Fibroblast of lung (primary cell): ENCODE results near the gene MYL3. TPM values are rescaled to one million over a fixed set of nuclear protein-coding genes. Genes with fewer than 3 reads are reported as not detected.

Experiments used
- DNase-seq, 2 donors: peaks; one replicate each; pipeline versions ENCODE4 v3.0.0 to v3.0.0-alpha.2; 2010; ENCODE audit warnings: low read depth in 2 of 2
- H2AFZ ChIP-seq: 2 replicates; pipeline ENCODE4 v1.5.1; 2012; ENCODE audit warnings: low read length, control low read depth, inconsistent platforms
- H3K27ac ChIP-seq: 2 replicates; pipeline ENCODE4 v1.5.1; 2011; ENCODE audit warnings: low read length, control low read depth; ENCODE audit not compliant: insufficient read depth
- H3K27me3 ChIP-seq: 2 replicates; pipeline ENCODE4 v1.5.1; 2011; ENCODE audit warnings: mild to moderate bottlenecking, low read length; ENCODE audit not compliant: control insufficient read depth, insufficient read depth
- H3K36me3 ChIP-seq: 2 replicates; pipeline ENCODE4 v1.5.1; 2011; ENCODE audit warnings: low read length; ENCODE audit not compliant: control insufficient read depth, insufficient read depth
- H3K4me1 ChIP-seq: 2 replicates; pipeline ENCODE4 v1.5.1; 2011; ENCODE audit warnings: low read length; ENCODE audit not compliant: control insufficient read depth, insufficient read depth; ENCODE audit errors: extremely low read depth
- H3K4me2 ChIP-seq: 2 replicates; pipeline ENCODE4 v1.5.1; 2011; ENCODE audit warnings: low read length, control low read depth; ENCODE audit not compliant: insufficient read depth; ENCODE audit errors: extremely low read depth
- H3K4me3 ChIP-seq, 4 experiments: fragments of 200-600 bp in 1 of 4; sonication (generic) in 1 of 4; replicated peaks in 1 of 4; 2 replicates each; pipeline ENCODE4 v1.5.1; 2011 to 2016; ENCODE audit warnings: low read length in 4 of 4, low read depth in 3 of 4, mild to moderate bottlenecking in 3 of 4, control low read depth in 2 of 4, inconsistent platforms in 1 of 4, mixed read lengths in 1 of 4; ENCODE audit not compliant: insufficient read depth in 1 of 4; ENCODE audit errors: control extremely low read depth in 1 of 4
- H3K79me2 ChIP-seq: 2 replicates; pipeline ENCODE4 v1.5.1; 2012; ENCODE audit warnings: mild to moderate bottlenecking, low read length, inconsistent platforms; ENCODE audit not compliant: control insufficient read depth, insufficient read depth
- H3K9ac ChIP-seq: 2 replicates; pipeline ENCODE4 v1.5.1; 2011; ENCODE audit warnings: mild to moderate bottlenecking, low read length, control low read depth; ENCODE audit not compliant: insufficient read depth
- H3K9me3 ChIP-seq: 2 replicates; pipeline ENCODE4 v1.5.1; 2012; ENCODE audit warnings: low read depth, low read length; ENCODE audit not compliant: control insufficient read depth, insufficient read depth
- H4K20me1 ChIP-seq: 2 replicates; pipeline ENCODE4 v1.5.1; 2011; ENCODE audit warnings: low read length; ENCODE audit not compliant: control insufficient read depth, insufficient read depth; ENCODE audit errors: extremely low read depth
- CTCF ChIP-seq, 2 donors: IDR thresholded peaks in 1 of 2; conservative IDR thresholded peaks in 1 of 2; 1 replicate in 1 of 2; 2 replicates in 1 of 2; pipeline ENCODE4 v1.5.1; 2011 to 2012; ENCODE audit warnings: low read length in 2 of 2, control low read depth in 1 of 2, inconsistent platforms in 1 of 2, low read depth in 1 of 2, mild to moderate bottlenecking in 1 of 2
- EZH2 ChIP-seq: IDR thresholded peaks from 2 replicates; pipeline ENCODE4 v1.5.1; 2012; ENCODE audit warnings: low read length, control low read depth, mild to moderate bottlenecking; ENCODE audit errors: missing control alignments
- polyA plus RNA-seq, 2 donors: library from polyadenylated mRNA; depleted of rRNA in 1 of 2; stranded (reverse) in 1 of 2; unstranded in 1 of 2; fragments of >200 nt; gene quantifications; 2 replicates each; pipeline ENCODE4 v1.2.1, GENCODE V29; 2011 to 2012; ENCODE audit warnings: missing spikeins in 1 of 2
- total RNA-seq: library from RNA; depleted of rRNA; stranded (reverse); fragments of >200 nt; gene quantifications from 2 replicates; pipeline ENCODE4 v1.2.1, GENCODE V29; 2014

The MYL3 gene
- total and polyA plus RNA-seq, 2 donors (not counting 1 experiment from before 2014, with no cell fraction given), result 0.50 to 0.67 TPM

GRCh38 chr3:46831316-46831715, 31.9 kb downstream of the MYL3 start:
- H4K20me1 ChIP-seq, result no peaks in the 10 kb centered on the region
- H3K9me3 ChIP-seq, result no peaks in the 10 kb centered on the region
- H3K4me2 ChIP-seq, result no peak overlapping the region
- no peak overlapping the region for H3K27ac ChIP-seq
- no peaks in the 10 kb centered on the region for H3K79me2 ChIP-seq
- no peak for DNase-seq
- peaks cover 3% of the 10 kb centered on the region for H3K27me3 ChIP-seq
- no peaks in the 10 kb centered on the region for H3K4me1 ChIP-seq
- no peaks in the 10 kb centered on the region for H3K36me3 ChIP-seq
- no peak overlapping the region for H3K9ac ChIP-seq
- no peak overlapping the region for H2AFZ ChIP-seq
- H3K4me3 ChIP-seq, result no peak overlapping the region
- TF ChIP-seq CTCF (conservative IDR thresholded peaks at IDR 0.05 in 1 of 2, IDR thresholded peaks at IDR 0.05 in 1 of 2; ENCODE audit: low read depth in 1 of 2, low read length in 2 of 2) (no peak), EZH2 (no peak)

GRCh38 chr3:46830801-46831200, 32.4 kb downstream of the MYL3 start:
- Histone ChIP-seq H3K27ac (no peak overlapping the region), H3K4me2 (no peak overlapping the region), H4K20me1 (no peaks in the 10 kb centered on the region), H3K79me2 (no peaks in the 10 kb centered on the region), H3K9me3 (no peaks in the 10 kb centered on the region), H3K36me3 (no peaks in the 10 kb centered on the region), H3K4me1 (no peaks in the 10 kb centered on the region), H3K27me3 (peaks cover 3% of the 10 kb centered on the region), H2AFZ (no peak overlapping the region), H3K9ac (no peak overlapping the region), H3K4me3 (no peak overlapping the region)
- DNase-seq, result no peak
- no peak for TF ChIP-seq CTCF (conservative IDR thresholded peaks at IDR 0.05 in 1 of 2, IDR thresholded peaks at IDR 0.05 in 1 of 2; ENCODE audit: low read depth in 1 of 2, low read length in 2 of 2)
- no peak for TF ChIP-seq EZH2

GRCh38 chr3:46829699-46830208, 33.5 kb downstream of the MYL3 start:
- Histone ChIP-seq H3K27me3 (peaks cover 3% of the 10 kb centered on the region), H4K20me1 (no peaks in the 10 kb centered on the region)

More at GRCh38 chr3:46829699-46830208, 33.5 kb downstream of the MYL3 start:
- H3K4me3 ChIP-seq, result no peak overlapping the region
- no peaks in the 10 kb centered on the region for H3K79me2 ChIP-seq
- no peak overlapping the region for H3K27ac ChIP-seq
- TF ChIP-seq CTCF (conservative IDR thresholded peaks at IDR 0.05 in 1 of 2, IDR thresholded peaks at IDR 0.05 in 1 of 2; ENCODE audit: low read depth in 1 of 2, low read length in 2 of 2) (no peak), EZH2 (no peak)
- H3K4me2 ChIP-seq, result no peak overlapping the region
- no peak for DNase-seq
- H3K9ac ChIP-seq, result no peak overlapping the region
- H3K36me3 ChIP-seq, result no peaks in the 10 kb centered on the region
- H2AFZ ChIP-seq, result no peak overlapping the region
- no peaks in the 10 kb centered on the region for H3K9me3 ChIP-seq
- no peaks in the 10 kb centered on the region for H3K4me1 ChIP-seq
